Measurements from ENCODE around the gene B3GLCT.

The B3GLCT gene

GRCh38 chr13:31248965-31249539 lies 49.3 kb downstream of the B3GLCT start:
- TF ChIP-seq SPI1 (IDR thresholded peaks at IDR 0.05; ENCODE audit: borderline replicate concordance, low read depth) (no peak), GABPA (IDR thresholded peaks at IDR 0.05; ENCODE audit: low read depth) (no peak), CTCF (IDR thresholded peaks at IDR 0.05; ENCODE audit: insufficient read depth, low read length) (no peak), POLR2AphosphoS5 (IDR thresholded peaks at IDR 0.05; ENCODE audit: low read depth) (no peak), REST (IDR thresholded peaks at IDR 0.05; ENCODE audit: insufficient replicate concordance, low read depth) (no peak)
- H3K27me3 ChIP-seq (ENCODE audit: insufficient read depth, poor library complexity, severe bottlenecking): no peaks in the 10 kb centered on the region
- DNase-seq (ENCODE audit: low read depth in 1 of 2, low spot score in 1 of 2): no peak
- H3K4me3 ChIP-seq (replicated peaks; ENCODE audit: insufficient read depth, low read length): no peak overlapping the region
- no peak overlapping the region for H3K27ac ChIP-seq (replicated peaks)

- Histone ChIP-seq H3K4me3 (replicated peaks; ENCODE audit: insufficient read depth, low read length) (no peak overlapping the region), H3K27me3 (ENCODE audit: insufficient read depth, poor library complexity, severe bottlenecking) (no peaks in the 10 kb centered on the region), H3K27ac (replicated peaks) (no peak overlapping the region)
- TF ChIP-seq POLR2AphosphoS5 (IDR thresholded peaks at IDR 0.05; ENCODE audit: low read depth): no peak
- no peak for TF ChIP-seq CTCF (IDR thresholded peaks at IDR 0.05; ENCODE audit: insufficient read depth, low read length)
- DNase-seq (ENCODE audit: low read depth in 1 of 2, low spot score in 1 of 2): no peak
Measured at GRCh38 chr13:31250435-31250834, 50.7 kb downstream of the B3GLCT start.

- no peaks in the 10 kb centered on the region for H3K27me3 ChIP-seq (ENCODE audit: insufficient read depth, poor library complexity, severe bottlenecking)
- H3K4me3 ChIP-seq (replicated peaks; ENCODE audit: insufficient read depth, low read length): no peak overlapping the region
- no peak for DNase-seq (ENCODE audit: low read depth in 1 of 2, low spot score in 1 of 2)
- no peak overlapping the region for H3K27ac ChIP-seq (replicated peaks)
- TF ChIP-seq POLR2AphosphoS5 (IDR thresholded peaks at IDR 0.05; ENCODE audit: low read depth): no peak
- TF ChIP-seq SPI1 (IDR thresholded peaks at IDR 0.05; ENCODE audit: borderline replicate concordance, low read depth): no peak
- no peak for TF ChIP-seq REST (IDR thresholded peaks at IDR 0.05; ENCODE audit: insufficient replicate concordance, low read depth)
- TF ChIP-seq GABPA (IDR thresholded peaks at IDR 0.05; ENCODE audit: low read depth): no peak
- no peak for TF ChIP-seq CTCF (IDR thresholded peaks at IDR 0.05; ENCODE audit: insufficient read depth, low read length)
Measured at GRCh38 chr13:31261241-31261640, 61.5 kb downstream of the B3GLCT start.

- no peak for DNase-seq (ENCODE audit: low read depth in 1 of 2, low spot score in 1 of 2)
- H3K27me3 ChIP-seq (ENCODE audit: insufficient read depth, poor library complexity, severe bottlenecking): no peaks in the 10 kb centered on the region
- H3K27ac ChIP-seq (replicated peaks): no peak overlapping the region
- H3K4me3 ChIP-seq (replicated peaks; ENCODE audit: insufficient read depth, low read length): no peak overlapping the region
- TF ChIP-seq REST (IDR thresholded peaks at IDR 0.05; ENCODE audit: insufficient replicate concordance, low read depth) (no peak), CTCF (IDR thresholded peaks at IDR 0.05; ENCODE audit: insufficient read depth, low read length) (no peak), SPI1 (IDR thresholded peaks at IDR 0.05; ENCODE audit: borderline replicate concordance, low read depth) (no peak), POLR2AphosphoS5 (IDR thresholded peaks at IDR 0.05; ENCODE audit: low read depth) (no peak), GABPA (IDR thresholded peaks at IDR 0.05; ENCODE audit: low read depth) (no peak)
Measured at GRCh38 chr13:31263346-31263745, 63.6 kb downstream of the B3GLCT start.
